ENCODE data around the gene IL22RA1. TPM values are rescaled to one million over a fixed set of nuclear protein-coding genes. Genes with fewer than 3 reads are reported as not detected.

IL22RA1 gene
- total RNA-seq, 4 donors from 2014 or later = 0.12 to 1.2 (median 0.39) TPM

DNA sequence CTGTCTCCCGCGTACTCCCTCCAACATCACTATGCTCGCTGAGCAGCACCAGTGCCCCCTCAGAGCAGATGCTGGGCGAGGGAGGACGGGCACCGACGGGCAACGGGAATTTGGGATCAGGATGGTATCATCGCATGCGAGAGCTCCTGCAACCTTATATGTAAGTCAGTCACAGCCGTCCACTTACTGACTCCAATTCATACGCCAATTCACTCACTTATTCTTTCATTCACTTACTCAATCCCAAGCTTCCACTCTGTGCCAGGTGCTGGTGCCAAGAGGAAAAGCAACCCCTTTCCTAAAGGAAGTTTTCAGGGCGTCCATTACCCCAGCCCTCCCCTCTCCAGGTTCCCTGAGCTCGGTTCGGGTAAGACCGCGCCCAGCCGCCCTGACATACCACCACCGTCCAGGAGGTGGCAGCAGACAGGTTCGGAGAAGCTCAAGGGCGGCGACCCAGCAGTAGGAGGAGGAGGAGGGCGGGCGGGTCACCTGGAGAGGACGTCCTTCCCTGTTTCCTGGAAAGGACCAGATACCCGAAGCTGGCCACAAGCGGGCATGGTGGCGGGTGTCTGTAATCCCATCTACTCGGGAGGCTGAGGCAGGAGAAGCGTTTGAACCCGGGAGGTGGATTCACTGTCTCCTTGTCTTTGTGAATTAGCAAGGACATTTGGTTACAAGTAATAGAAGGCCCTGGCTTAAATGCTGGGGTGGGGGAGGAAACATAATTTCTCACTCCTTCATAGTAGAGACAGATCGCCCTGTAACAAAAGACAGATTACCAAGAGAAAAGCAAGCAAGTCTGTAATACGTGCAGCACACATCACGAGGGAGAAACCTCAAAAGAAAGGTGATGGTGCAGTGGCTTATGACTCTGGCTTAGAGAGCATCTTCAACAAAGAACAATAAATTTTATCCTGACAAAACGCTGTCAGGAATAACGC lies 7.6 kb upstream of the IL22RA1 start:
- peak; percentile 95 for ATAC-seq (ENCODE audit: low FRiP score)
- TF ChIP-seq, protein P1, sequence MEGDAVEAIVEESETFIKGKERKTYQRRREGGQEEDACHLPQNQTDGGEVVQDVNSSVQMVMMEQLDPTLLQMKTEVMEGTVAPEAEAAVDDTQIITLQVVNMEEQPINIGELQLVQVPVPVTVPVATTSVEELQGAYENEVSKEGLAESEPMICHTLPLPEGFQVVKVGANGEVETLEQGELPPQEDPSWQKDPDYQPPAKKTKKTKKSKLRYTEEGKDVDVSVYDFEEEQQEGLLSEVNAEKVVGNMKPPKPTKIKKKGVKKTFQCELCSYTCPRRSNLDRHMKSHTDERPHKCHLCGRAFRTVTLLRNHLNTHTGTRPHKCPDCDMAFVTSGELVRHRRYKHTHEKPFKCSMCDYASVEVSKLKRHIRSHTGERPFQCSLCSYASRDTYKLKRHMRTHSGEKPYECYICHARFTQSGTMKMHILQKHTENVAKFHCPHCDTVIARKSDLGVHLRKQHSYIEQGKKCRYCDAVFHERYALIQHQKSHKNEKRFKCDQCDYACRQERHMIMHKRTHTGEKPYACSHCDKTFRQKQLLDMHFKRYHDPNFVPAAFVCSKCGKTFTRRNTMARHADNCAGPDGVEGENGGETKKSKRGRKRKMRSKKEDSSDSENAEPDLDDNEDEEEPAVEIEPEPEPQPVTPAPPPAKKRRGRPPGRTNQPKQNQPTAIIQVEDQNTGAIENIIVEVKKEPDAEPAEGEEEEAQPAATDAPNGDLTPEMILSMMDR (IDR thresholded peaks at IDR 0.05) = peak in 1 of 3 donors; percentile 41
- peak; percentile 96 for DNase-seq (ENCODE audit: low spot score)

DNA sequence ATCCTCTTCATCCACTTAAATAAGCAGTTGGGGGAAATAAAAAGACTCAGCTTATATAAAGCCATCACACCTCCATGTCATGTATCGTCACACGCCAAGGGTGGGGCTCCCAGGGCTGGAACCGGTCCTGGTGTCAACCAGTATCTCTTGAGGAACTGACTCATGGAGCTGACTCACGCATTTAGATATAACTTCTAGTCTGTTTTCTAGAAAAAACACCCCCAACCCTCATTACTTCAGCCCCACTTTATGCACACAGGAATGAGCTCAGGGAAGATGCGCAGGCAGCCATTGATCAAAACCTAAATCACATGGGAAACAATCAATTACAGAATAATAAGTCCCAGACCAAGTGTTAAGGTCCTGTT lies 6.9 kb upstream of the IL22RA1 start:
- peak; percentile 42 for DNase-seq (ENCODE audit: low spot score)
- TF ChIP-seq, protein P1 (IDR thresholded peaks at IDR 0.05) = no peak
- ATAC-seq (ENCODE audit: low FRiP score) = peak; percentile 62

DNA sequence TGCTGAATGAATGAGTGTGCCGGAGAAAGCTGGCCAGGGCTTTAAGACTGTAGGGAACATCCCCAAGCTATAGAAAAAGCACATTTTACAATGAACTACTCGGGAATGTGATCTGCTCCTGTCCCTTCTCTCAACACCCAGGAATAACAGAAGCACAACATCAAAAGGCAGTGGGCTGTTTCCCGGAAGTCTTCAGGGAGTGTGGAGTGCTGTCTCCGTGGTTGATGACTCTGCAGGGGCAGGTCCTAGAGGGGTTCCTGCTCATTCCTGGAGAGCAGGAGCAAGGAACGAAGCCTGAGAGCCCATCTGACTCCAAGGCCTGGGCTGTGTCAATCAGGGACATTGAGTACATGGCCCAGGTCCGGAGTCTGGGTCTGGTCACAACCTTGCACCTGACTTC lies 4.9 kb upstream of the IL22RA1 start:
- TF ChIP-seq, protein P1 (IDR thresholded peaks at IDR 0.05) = no peak
- ATAC-seq (ENCODE audit: low FRiP score) (no peak), DNase-seq (ENCODE audit: low spot score) (no peak)

DNA sequence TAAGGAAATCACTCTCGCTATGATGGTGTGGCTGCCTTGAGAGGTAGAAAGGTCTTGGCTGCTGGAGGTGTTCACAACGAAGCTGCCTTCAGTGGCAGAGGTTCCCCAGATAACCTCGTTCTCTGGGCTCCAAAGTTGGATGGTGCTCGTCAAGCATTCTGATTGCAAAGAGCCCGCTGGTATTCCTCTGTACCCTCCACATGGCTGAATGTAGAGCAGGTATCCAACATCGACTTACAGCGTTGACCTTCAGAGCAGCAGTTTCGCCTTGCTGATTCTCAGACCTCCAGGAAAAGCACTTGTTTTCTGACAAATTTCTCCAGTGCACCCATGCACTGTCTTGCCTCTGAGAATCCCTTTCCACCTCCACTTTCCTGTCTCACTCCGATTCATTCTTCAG lies 4.3 kb upstream of the IL22RA1 start:
- TF ChIP-seq, protein P1 (IDR thresholded peaks at IDR 0.05) = no peak
- DNase-seq (ENCODE audit: low spot score) = no peak
- ATAC-seq (ENCODE audit: low FRiP score) = no peak

DNA sequence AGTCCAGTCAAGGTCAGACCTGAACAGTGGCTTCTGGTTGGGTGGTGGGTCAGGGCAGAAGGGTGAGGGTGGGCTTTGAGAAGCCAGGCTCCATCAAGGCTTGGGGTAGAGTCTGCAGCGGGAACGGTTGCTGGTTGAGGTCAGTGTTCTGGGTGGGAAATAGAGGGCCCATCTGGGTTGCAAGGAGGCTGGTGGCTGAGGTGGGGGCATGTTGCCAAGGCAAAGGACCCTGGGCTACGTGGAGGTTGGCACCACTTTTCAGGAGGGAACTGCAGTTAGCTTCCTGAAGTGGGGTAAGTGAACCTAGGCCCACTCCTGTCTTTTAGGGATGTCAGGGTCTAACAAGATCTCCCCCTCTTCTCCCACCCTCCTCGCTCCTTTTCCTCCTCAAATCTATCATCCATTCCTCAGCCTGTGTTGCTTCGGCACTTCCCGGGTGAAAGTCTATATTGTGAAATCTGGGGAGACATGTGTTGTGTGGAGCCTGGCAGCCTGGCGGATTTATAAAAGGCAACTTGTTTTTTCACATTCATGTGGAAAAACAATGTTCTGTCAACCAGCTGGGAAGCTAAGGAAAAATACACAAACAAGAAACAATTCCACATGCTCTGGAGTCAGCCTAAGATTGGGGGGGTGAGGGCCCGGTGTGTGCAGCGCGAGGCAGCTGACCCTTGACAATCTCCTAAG lies 1.5 kb downstream of the IL22RA1 start:
- TF ChIP-seq, protein P1 (IDR thresholded peaks at IDR 0.05) = no peak
- ATAC-seq (ENCODE audit: low FRiP score) (no peak), DNase-seq (ENCODE audit: low spot score) (no peak)

DNA sequence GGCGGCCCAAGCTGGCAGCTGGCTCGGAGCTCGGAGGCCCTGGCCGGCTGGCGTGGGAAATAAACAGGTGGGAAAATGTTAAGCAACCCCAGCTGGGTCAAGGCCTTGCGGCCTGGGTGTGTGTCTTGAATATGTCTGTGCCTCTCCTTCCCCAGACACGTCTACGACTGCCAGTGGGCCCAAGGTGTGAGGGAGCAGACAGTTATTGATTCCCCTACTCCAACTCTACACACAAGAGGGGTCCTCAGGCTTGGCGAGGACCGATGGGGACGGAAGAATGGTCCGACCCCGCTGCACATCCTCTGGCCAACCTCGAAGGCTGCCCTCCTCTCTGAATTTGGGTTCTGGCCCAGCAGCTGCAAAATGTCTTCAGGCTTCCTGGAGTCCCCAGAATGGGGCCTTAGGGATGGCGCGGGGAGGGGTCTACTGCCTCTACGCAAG lies 2.2 kb downstream of the IL22RA1 start:
- TF ChIP-seq, protein P1 (IDR thresholded peaks at IDR 0.05) = no peak
- DNase-seq (ENCODE audit: low spot score) (no peak), ATAC-seq (ENCODE audit: low FRiP score) (no peak)

Data from omental fat pad (tissue), 4 donors.